ENCODE data around the gene PTPRJ.

Gene PTPRJ

DNA sequence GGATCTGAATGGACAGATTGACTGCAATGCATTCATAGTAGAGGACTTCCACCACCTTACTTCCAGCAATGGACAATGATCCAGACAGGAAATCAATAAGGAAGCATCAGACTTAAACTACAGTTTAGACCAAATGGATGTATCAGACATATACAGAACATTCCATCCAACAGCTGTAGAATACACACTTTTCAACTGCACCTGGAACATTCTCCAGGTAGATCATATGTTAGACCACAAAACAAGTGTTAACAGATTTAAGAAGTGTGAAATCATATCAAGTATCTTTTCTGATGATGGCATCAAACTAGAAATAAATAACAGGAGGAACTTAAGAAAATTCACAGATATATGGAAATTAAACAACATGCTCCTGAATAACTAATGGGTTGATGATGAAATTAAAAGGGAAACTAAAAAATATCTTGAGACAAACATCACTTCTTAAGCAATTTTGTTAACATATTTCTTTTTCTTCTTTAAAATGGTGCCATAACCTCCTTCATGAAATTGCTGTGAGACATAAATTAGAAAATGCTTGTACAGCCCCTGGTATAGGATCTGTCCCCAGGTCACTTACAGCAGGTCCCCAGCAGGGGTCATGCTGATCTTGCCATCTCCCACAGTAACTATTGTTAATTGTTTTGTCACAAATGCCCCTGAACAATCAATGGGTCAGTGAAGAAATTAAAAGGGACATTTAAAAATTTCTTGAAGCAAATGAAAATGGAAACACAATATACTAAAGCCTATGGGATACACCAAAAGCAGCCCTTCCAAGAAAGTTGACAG, 136.3 kb downstream of the PTPRJ start:
- no peaks in the 10 kb centered on the region for H3K27me3 ChIP-seq (ENCODE audit: insufficient read depth, low read depth, severe bottlenecking)
- H3K36me3 ChIP-seq: no peaks in the 10 kb centered on the region
- TF ChIP-seq CTCF (IDR thresholded peaks at IDR 0.05; ENCODE audit: low read depth, low read length): peak; percentile 54
- no peak overlapping the region for H3K4me3 ChIP-seq (ENCODE audit: low read depth, low read length)
- H3K27ac ChIP-seq: no peak overlapping the region
- peak; percentile 22 for DNase-seq
- no peaks in the 10 kb centered on the region for H3K9me3 ChIP-seq (ENCODE audit: severe bottlenecking)

GRCh38 chr11:48122246-48122645, 141.9 kb downstream of the PTPRJ start:
- Histone ChIP-seq H3K9me3 (ENCODE audit: severe bottlenecking) (no peaks in the 10 kb centered on the region), H3K36me3 (no peaks in the 10 kb centered on the region), H3K27ac (no peak overlapping the region), H3K4me3 (ENCODE audit: low read depth, low read length) (no peak overlapping the region), H3K27me3 (ENCODE audit: insufficient read depth, low read depth, severe bottlenecking) (no peaks in the 10 kb centered on the region)
- no peak for DNase-seq
- no peak for TF ChIP-seq CTCF (IDR thresholded peaks at IDR 0.05; ENCODE audit: low read depth, low read length)

GRCh38 chr11:48122656-48123055, 142.3 kb downstream of the PTPRJ start:
- TF ChIP-seq CTCF (IDR thresholded peaks at IDR 0.05; ENCODE audit: low read depth, low read length): no peak

GRCh38 chr11:48123254-48123875, 143.0 kb downstream of the PTPRJ start:
- TF ChIP-seq CTCF (IDR thresholded peaks at IDR 0.05; ENCODE audit: low read depth, low read length): no peak
- H3K27ac ChIP-seq: no peak overlapping the region
- H3K9me3 ChIP-seq (ENCODE audit: severe bottlenecking): no peaks in the 10 kb centered on the region
- no peaks in the 10 kb centered on the region for H3K36me3 ChIP-seq
- no peak for DNase-seq
- no peak overlapping the region for H3K4me3 ChIP-seq (ENCODE audit: low read depth, low read length)
- H3K27me3 ChIP-seq (ENCODE audit: insufficient read depth, low read depth, severe bottlenecking): no peaks in the 10 kb centered on the region

More at GRCh38 chr11:48122656-48123055, 142.3 kb downstream of the PTPRJ start:
- Histone ChIP-seq H3K9me3 (ENCODE audit: severe bottlenecking) (no peaks in the 10 kb centered on the region), H3K4me3 (ENCODE audit: low read depth, low read length) (no peak overlapping the region), H3K36me3 (no peaks in the 10 kb centered on the region), H3K27ac (no peak overlapping the region), H3K27me3 (ENCODE audit: insufficient read depth, low read depth, severe bottlenecking) (no peaks in the 10 kb centered on the region)
- no peak for DNase-seq

GRCh38 chr11:48123934-48124755, 143.8 kb downstream of the PTPRJ start:
- DNase-seq: no peak
- Histone ChIP-seq H3K27ac (no peak overlapping the region), H3K9me3 (ENCODE audit: severe bottlenecking) (no peaks in the 10 kb centered on the region), H3K36me3 (no peaks in the 10 kb centered on the region), H3K27me3 (ENCODE audit: insufficient read depth, low read depth, severe bottlenecking) (no peaks in the 10 kb centered on the region), H3K4me3 (ENCODE audit: low read depth, low read length) (no peak overlapping the region)
- TF ChIP-seq CTCF (IDR thresholded peaks at IDR 0.05; ENCODE audit: low read depth, low read length): no peak

All from WERI-Rb-1 (cell line).